ENCODE measurements around the gene LIPC. TPM values are rescaled to one million over a fixed set of nuclear protein-coding genes. Genes with fewer than 3 reads are reported as not detected.
A peak's percentile ranks its signal among the peaks of the same experiment; 100 is the strongest.

Gene LIPC
- total RNA-seq, 4 donors from 2014 or later = 0.47 TPM; not detected in 3

- intact Hi-C loops (cut with DNase I; ENCODE audit: low total_unique reads) (loop anchor here (2.0 to 5.0 kb wide), 4 partner anchors 40 to 280 kb away; no protein-coding TSS in a partner anchor), in situ Hi-C loops (cut with MboI; ENCODE audit: low sequenced_read_pairs in 4 of 4) (no loop called here)
- TF ChIP-seq CTCF (IDR thresholded peaks at IDR 0.05 in 4 of 5, conservative IDR thresholded peaks at IDR 0.05 in 1 of 5) (no peak), POLR2A (IDR thresholded peaks at IDR 0.05) (no peak)
- DNase-seq (no peak), ATAC-seq (no peak)
- Histone ChIP-seq H3K9me3 (no peaks in the 10 kb centered on the region), H3K36me3 (no peaks in the 10 kb centered on the region), H3K27me3 (no peaks in the 10 kb centered on the region), H3K27ac (peak overlapping the region; percentile 71 to 82 (median 80)), H3K4me1 (peaks cover 19 to 27% of the 10 kb centered on the region in 2 donors), H3K4me3 (no peak overlapping the region)
Measured at GRCh38 chr15:58506783-58507668, 75.2 kb downstream of the LIPC start.

GRCh38 chr15:58509556-58509955 lies 77.8 kb downstream of the LIPC start:
- TF ChIP-seq POLR2A (IDR thresholded peaks at IDR 0.05) = no peak
- TF ChIP-seq CTCF (IDR thresholded peaks at IDR 0.05 in 4 of 5, conservative IDR thresholded peaks at IDR 0.05 in 1 of 5) = no peak
- ATAC-seq = no peak
- no peak overlapping the region for H3K27ac ChIP-seq
- intact Hi-C loops (cut with DNase I; ENCODE audit: low total_unique reads) (loop anchor here (5.0 kb wide), 3 partner anchors 38 to 282 kb away; no protein-coding TSS in a partner anchor), in situ Hi-C loops (cut with MboI; ENCODE audit: low sequenced_read_pairs in 4 of 4) (no loop called here)
- no peak for DNase-seq
- no peaks in the 10 kb centered on the region for H3K9me3 ChIP-seq
- no peak overlapping the region for H3K4me3 ChIP-seq
- peaks cover 24 to 41% of the 10 kb centered on the region in 2 donors for H3K4me1 ChIP-seq
- no peaks in the 10 kb centered on the region for H3K36me3 ChIP-seq
- H3K27me3 ChIP-seq = no peaks in the 10 kb centered on the region

GRCh38 chr15:58510715-58511598 lies 79.2 kb downstream of the LIPC start:
- TF ChIP-seq POLR2A (IDR thresholded peaks at IDR 0.05) (no peak), CTCF (IDR thresholded peaks at IDR 0.05 in 4 of 5, conservative IDR thresholded peaks at IDR 0.05 in 1 of 5) (no peak)
- DNase-seq (no peak), ATAC-seq (no peak)
- intact Hi-C loops (cut with DNase I; ENCODE audit: low total_unique reads) = no loop called here
- Histone ChIP-seq H3K9me3 (no peaks in the 10 kb centered on the region), H3K27ac (no peak overlapping the region), H3K36me3 (no peaks in the 10 kb centered on the region), H3K4me1 (peaks cover 13 to 27% of the 10 kb centered on the region in 2 donors), H3K4me3 (no peak overlapping the region), H3K27me3 (no peaks in the 10 kb centered on the region)
- in situ Hi-C loops (cut with MboI; ENCODE audit: low sequenced_read_pairs in 4 of 4) = no loop called here

GRCh38 chr15:58511599-58511987 lies 79.8 kb downstream of the LIPC start:
- H3K4me3 ChIP-seq = no peak overlapping the region
- H3K27me3 ChIP-seq = no peaks in the 10 kb centered on the region
- ATAC-seq (no peak), DNase-seq (no peak)
- in situ Hi-C loops (cut with MboI; ENCODE audit: low sequenced_read_pairs in 4 of 4) (no loop called here), intact Hi-C loops (cut with DNase I; ENCODE audit: low total_unique reads) (no loop called here)
- H3K9me3 ChIP-seq = no peaks in the 10 kb centered on the region
- H3K36me3 ChIP-seq = no peaks in the 10 kb centered on the region
- H3K27ac ChIP-seq = no peak overlapping the region
- TF ChIP-seq POLR2A (IDR thresholded peaks at IDR 0.05) (no peak), CTCF (IDR thresholded peaks at IDR 0.05 in 4 of 5, conservative IDR thresholded peaks at IDR 0.05 in 1 of 5) (no peak)
- H3K4me1 ChIP-seq = peaks cover 8 to 21% of the 10 kb centered on the region in 2 donors
